ENCODE results near the gene LAMA4. TPM values are rescaled to one million over a fixed set of nuclear protein-coding genes. Genes with fewer than 3 reads are reported as not detected.
"Not testable (repeated sequence)": the region's sequence is repeated elsewhere in the genome, so short reads cannot be mapped to it uniquely, and the experiment has no call there.

The LAMA4 gene
- polyA plus RNA-seq, 1 donor, result 108 TPM

DNA sequence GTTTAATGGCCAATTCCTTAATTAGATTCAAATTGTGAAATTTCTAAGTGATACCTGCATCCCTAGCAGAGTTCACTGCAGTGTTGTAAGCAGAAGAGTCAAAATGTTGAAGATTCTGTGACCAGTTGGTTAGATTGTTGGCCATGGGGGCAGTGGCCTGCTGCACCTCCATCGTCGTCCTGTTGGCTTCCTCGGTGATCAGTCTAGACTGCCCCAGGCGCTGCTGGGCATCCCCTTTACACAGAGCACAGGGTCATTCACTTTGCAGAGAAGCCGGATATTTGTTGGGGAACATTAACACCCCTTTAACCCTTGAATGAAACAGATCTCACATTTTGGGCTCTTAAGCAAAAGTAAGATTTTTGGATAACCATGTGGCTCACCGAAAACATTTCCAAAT, 106.3 kb downstream of the LAMA4 start:
- DNase-seq, result no peak

DNA sequence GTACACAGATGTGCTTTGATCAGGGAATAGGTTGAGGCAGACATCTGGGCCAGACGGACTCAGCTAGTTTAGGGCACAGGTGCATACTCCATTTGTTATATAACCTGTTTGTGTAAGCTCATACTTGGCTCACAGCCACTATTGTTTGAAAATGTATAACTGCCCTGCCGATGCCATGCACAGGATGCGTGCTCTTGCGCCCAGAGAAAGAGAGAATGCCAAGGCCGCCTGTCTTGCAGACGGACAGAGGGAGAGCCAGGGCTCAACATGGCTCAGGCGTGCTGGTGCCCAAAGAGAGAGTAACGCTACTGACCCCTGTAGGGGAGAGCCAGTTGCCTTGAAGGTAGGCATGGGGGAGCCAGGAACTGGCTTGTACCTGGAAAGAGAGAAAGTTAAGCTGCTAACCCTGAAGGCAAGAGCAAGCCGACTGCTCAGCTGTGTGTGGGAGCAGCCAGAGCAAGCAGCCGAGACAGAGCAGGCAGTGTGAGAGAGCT, 109.2 kb downstream of the LAMA4 start:
- DNase-seq, result no peak

DNA sequence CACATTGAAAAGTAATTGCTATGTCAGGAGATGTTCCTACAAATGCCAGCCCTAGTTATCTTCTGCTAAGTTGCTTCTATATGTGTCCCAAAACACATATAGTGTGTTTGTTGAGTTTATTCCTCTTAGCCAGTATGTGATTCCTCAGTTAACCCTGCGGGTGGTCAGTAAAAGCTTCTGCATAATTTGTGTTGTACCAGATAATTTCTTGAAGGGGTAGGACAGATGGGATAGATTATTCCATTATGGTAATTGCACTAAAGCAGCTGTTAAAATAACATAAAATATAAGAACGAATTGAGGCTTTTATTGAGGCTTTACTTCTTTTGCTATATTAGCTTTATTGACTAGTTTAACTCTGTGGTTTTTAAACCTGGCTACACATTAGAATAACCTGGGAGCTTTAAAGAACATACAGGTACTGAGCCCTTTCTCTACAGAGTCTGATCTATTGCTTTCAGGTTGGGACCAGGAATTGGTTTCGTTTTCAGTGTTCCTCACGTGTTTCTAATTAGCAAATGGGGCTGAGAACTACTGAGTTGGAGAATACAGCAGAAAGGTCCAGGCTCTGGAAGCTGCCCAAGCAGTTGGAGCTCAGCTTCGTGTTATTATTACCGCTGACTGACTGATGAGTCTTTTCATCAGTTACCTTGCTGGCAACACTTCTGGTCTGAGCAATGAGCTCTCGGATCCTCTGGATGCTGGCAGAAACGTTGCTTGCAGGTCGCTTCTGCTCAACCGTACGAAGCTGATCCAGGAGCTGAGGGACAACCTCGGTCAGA, 110.0 kb downstream of the LAMA4 start:
- DNase-seq, result no peak

DNA sequence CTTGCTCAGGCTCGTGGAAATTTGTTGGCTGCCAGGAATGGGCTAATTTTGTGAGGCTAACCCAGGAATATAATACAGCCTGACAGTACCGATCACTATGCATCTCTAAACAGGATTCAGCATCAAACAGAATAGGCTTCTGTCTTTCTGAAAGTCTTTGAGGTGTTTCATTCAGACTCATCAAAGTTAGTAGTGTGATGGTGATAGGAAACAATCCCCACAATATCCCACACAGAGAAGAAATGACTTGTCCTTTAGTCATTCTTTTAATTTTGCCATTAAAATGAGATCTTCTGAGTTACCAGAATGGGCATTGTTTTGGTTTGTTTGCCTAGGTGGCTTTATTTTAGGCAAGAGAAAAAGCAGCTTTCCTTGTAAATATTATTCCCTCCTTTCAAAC, 112.7 kb downstream of the LAMA4 start:
- no peak for DNase-seq

DNA sequence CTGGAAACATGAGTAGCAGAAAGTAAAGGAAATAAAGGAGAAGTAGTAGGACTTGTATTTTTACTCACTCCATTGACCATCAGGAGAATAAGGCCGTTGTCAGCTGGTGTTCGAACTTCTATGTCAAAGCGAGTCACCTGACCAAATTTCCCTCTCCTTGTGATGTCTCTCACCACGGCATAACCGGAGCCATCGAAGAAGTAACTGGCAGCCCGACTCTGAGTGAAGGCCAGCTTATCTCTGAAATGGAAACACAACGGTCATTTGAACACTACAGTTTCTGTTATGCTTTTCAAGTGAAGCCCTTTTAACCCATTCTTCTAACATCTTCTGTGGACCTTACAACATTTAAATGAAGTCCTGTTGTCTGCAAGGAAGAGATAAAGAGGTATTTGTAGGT, 115.3 kb downstream of the LAMA4 start:
- no peak for DNase-seq

DNA sequence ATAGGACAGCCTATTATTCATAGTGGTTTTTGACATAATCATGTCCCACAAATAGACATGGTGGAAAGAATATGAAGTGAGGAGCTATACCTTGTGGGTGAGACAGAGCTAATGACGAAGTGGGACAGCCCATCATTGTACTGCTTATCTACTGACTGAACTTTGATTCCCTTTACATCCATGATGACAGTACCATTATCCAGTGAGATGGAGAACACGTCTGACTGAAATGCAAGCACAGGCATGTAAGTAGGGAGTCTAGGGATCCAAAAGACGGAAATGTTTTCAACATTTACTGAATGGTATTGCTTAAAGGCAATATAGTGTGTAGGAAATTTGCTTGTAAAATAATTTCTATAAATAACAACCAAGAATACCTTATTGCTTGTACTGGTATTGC, 123.5 kb downstream of the LAMA4 start:
- DNase-seq, result no peak

DNA sequence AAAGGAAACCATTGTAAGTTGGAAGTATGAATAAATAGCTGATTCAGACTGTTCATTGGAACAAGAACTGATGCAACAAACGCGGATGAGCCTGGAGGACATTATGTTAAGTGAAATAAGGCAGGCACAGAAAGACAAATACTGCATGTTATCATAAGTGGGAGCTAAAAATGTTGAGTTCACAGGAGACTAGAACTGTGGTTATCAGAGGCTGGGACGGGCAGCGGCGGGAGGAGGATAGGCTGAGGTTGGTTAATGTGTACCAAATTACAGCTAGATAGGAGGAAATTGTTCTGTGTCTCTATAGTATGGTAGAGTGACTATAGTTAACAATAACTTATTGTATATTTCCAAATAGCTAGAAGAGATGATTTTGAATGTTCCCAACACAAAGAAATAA, 126.2 kb downstream of the LAMA4 start:
- DNase-seq, result no peak

DNA sequence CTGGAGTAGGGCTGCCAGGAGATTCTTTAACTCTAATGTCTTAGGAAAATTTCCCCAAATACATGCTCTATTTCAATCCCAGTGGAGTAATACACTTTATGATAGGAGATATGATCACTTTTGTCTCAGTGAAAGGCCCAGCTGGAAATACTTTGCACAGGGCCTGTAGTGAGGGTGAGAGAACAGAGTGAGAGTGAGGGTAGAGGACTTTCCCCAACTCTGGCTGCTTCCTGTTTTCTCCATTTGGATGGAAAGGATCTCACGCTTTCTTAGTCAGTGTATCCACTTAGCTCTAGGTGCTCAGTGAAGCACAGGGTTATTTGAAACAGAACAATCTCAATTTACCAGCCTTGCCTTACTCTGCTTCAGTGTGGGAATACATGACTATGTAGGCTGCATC, 130.4 kb downstream of the LAMA4 start:
- no peak for DNase-seq

DNA sequence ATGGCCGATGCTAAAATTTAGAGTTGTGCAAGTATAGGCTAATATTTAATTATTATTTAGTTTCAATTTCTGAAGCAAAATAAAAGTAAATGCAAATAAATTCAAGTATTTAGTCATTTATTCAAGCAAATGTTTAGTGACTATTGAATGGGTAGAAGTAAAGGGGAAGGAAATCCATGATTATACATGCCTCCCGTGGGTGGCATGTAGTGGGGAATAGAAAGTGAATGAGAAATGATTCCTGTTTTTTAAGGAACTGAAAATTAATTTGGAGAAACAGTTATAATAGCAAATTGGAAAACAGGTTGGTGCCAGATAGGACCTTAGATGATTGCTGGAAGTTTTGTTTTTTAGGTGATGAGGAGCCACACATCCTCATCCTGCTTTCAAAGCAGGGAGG, 131.6 kb downstream of the LAMA4 start:
- DNase-seq, result no peak

DNA sequence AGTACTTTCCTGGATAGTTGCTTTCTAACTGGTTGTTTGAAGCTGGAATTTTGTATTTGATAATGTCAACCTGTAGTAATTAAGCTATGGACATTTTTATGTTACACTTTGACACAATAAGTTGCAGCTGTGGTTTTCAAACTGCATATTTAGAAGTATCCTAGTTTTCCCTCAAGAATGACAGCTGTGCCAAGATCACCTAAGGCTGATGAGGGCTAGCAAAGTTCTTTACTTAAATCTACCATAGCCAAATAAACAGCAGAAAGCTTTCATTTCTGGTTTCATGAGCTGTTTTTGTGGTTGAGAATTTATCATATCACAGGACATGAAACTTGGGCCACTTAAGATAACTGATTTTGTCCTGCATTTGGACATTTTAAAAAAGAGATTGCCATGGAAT, 136.3 kb downstream of the LAMA4 start:
- no peak for DNase-seq

DNA sequence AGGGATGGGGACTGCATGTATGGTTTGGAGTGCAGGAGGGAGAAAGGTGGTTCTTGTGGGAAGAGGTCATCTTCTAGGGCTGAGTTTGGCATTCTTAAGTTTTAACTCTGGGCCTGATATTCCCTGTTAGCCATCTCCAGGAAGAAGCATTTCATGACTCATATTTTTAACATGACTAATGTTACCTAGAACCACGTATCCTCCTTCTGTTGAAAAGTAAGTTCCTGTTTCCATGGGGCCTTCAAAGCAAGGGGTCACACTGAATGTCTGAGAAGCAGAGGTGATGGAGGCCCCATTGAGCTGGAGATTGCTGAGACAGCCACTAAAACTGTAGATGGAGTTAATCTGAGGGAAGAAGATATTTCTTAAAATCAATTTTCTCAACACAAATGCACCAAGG, 136.8 kb downstream of the LAMA4 start:
- no peak for DNase-seq

DNA sequence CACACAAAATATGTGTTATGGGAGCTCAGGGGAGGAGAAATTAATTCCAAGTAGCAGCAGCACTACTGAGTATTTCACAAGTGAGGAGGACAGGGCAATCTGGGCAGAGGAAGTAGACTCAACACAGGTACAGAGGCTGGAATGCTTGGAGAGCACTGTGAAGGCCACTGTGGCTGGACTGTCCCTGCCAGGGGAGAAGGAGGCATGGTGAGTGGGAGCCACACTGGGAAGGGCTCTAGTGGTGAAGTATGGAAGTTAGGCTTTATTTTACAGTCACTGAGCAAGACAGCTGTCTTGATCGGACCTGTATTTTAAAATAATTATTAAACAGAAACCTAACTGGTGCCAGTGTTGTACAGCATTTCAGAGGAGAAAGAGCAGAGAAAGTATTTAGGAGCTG, 138.1 kb downstream of the LAMA4 start:
- DNase-seq, result no peak

DNA sequence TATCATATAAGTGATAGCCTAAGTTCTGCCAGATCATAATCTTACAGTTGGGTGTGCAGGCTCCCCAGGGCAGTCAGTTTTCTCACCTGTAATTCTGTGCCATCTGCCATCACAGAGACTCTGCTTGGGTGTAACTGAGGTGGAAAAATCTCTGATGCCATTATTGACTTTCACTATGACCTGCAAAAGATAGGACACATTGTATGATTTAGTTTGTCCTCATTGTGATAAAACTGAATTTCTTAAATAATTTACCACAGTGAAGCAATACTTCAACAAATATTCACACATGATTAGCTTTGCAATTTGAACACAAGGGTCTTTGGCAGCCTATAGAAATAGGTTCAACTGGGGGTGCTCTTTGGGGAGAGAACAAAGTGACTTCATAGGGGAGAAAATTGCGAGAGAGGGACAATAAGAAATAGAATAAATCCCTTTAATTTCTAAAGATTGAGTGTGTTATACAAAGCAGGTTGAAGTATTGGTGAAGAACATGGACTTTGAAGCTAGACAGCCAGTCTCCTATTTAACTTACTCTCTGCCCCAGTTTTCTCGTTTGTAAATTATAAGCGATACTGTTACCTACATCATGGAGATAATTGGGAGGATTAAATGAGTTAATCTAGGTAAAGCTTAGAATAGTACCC, 139.7 kb downstream of the LAMA4 start:
- no peak for DNase-seq

DNA sequence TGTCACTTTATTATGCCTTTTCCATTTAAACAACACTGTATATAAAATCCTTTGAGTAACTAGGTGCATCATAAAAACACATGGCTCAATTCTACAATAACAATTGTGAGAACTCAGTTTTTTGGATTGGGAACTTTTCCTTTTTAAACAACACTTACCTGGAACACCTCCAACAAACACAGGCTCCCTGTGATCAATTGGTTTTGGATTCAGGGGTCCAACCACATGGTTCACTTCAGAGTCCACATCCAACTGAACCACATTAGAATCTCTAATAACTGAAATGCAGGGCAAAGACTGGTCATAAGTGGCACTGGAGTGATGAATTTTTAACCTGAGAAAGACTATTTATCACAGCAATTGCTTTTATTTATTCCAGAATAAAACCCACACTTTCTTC, 140.4 kb downstream of the LAMA4 start:
- no peak for DNase-seq

DNA sequence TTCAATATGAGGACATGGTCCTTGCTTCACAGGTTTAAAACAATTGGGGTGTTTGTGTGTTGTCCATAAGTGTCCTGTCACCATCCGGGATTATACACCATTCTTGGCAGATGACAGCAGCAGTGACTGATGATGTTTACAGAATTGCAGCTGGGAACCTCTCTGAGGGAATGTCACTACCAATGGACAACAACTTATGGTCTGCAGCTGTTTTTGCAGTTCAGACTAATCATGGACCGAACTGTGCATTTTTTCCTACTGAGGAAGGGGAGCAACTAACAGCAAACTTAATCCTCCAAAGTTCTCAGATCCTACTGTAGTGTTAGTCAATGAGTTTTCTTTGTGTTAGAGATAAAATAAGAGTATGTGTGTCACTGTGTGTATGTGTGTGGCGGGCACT, 140.9 kb downstream of the LAMA4 start:
- DNase-seq, result no peak

DNA sequence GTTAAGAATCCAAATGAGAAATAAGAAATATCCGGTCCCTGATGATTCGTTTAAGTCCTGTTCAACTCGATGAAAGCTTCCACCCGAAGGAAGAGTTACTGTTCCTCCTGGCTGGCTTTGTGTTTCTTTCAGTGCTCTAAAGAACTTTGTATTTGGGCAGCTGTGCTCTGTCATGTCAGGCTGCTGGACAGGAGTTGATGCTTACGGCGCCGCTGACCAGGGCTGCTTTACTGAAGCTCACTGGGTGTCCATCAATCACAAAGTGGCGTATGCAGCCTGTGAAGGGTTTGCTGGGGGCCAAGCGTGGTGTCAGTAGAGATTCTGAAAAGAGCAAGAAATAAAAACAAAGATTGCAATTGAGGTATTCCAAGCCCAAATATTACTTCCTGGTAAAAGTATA, 145.1 kb downstream of the LAMA4 start:
- DNase-seq, result peak; percentile 38

DNA sequence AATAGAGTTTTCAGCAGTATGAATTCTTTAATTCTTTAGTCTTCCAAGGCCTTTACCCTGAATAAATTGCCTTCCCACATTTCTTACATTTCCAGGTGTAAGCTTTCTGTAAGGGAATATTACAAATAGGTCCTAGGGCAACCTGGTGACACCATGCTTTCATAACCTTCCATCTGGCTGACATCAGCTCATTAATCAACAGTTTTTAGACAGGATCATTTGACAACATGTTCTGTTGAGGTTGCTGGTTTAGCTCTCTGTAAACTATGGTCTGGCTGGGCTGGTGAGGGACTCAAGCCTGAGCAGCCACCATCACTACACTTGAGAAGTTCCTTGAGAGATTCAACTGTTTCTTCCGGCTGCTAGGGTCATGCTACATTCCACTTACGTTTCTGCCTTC, 147.8 kb downstream of the LAMA4 start:
- no peak for DNase-seq

DNA sequence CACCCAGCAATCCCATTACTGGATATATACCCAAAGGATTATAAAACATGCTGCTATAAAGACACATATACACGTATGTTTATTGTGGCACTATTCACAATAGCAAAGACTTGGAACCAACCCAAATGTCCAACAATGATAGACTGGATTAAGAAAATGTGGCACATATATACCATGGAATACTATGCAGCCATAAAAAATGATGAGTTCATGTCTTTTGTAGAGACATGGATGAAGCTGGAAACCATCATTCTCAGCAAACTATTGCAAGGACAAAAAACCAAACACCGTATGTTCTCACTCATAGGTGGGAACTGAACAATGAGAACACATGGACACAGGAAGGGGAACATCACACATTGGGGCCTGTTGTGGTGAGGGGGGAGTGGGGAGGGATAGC, 148.3 kb downstream of the LAMA4 start:
- not testable (repeated sequence) for DNase-seq

DNA sequence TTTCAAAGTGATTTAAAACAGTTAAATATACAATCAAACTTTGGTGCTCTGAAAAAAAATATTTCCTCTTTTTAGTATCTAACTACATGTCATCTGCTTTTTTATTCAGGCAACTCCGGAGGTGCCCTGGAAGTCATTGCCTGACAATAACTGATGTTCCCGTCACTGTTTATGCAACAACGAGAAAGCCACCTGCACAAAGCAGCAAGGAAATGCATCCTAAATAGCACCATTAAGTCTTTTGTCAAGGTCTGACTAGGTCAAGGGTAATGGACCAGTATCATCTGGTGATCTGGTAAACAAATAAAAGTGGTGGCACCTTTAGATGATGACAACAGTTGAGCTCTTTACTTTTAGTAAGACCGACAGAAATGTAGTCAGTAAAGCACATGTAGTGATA, 153.8 kb downstream of the LAMA4 start:
- no peak for DNase-seq

DNA sequence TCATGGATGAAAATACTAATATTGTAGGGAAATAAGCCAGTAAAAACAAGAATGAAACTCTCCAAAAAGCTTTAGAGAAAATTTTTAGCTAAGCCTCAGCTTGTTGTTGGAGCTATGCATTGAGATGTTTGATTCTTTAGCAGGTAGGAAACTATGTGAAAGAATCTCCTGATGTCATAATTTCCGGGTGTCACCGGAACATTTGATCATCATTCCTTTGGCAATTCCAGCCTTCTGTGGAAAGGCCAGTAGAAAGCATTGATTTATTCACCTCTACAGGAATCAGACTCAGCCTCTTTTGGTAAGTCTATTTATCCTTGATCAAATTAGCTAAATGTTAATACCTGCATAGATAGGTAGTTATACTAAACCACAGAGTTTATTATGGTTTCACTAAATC, 157.5 kb downstream of the LAMA4 start:
- no peak for DNase-seq

DNA sequence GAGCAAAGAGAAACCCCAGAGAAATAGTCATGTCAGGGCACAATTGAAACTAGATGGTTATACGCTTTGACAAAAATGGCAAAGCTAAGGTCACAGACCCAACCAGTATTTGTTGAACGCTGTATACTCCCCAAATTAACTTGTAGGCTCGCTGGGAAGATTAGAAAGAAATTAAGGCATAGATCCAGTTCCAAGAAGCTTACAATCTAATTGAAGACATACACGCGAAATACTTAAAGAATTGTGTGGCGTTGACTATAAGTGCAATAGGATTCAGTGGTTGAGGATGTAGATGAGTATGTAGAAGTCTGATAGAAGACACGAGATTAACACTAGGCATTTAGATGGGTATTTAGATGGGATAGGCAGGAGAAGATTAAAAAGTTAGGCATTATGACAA, 166.5 kb downstream of the LAMA4 start:
- no peak for DNase-seq

DNA sequence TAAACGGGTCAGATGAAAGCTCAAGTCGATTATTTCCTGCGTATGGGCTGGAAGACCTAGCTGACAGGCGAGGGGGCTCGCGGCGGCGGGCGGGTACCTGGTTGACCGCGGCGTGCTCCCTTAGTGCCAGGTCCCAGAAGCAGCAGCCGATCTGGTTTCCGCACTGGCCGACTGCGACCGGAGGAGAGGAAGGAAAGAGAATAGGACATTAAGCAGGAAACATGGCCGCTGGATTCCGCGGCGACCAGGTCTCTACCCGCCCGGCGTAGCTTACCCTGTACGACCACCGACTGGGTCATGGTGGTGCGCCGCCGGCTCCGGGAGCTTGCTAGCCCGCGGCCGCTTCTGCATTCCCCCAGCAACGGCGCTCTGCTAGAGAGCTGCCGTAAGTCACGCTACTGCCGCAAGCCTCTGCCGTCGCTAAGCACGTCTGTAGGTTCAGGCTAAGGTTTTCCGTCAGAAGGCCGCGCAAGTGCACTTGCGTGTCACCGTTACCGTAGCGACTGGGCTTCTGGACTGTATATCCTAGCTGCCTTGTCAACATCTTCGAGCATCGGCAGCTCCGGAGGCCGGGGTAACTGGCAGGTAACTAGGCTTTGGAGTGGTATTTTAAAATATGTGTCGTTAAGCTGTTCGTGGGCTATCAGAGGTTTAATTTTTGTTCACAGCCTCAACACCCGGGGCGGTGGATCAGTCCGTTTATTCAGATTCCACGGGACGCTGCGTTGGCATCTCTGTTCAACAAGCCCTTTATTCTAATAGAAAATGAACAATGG, 167.0 kb downstream of the LAMA4 start, which contains the start of the genes FAM229B and TUBE1:
Gene FAM229B, plus strand, starts transcription at position 456 of the 776 bp plus-strand sequence. CDS start 11,693 bp downstream, outside the sequence.
Gene TUBE1, minus strand, starts transcription at position 347 of the 776 bp plus-strand sequence. Its CDS starts 48 bp downstream, at position 299.
- DNase-seq, result peak; percentile 94

DNA sequence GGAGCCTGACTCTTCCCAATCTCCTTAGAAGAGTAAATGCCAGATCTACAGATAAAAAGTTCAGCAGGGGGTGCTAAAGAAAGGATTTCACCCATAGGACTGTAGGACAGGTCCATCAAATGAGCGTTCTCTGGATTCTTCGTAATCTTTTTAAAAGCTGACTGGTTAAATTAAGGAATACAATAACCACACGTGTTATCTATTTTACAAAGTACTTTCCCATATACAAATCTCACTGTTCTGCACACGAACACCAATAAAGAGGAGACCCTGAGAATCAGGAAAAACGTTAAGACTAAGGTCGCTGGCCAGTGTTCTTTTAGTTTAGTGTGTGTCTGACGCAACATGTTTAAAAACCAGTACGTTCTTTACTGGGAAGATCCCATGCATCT, 167.6 kb downstream of the LAMA4 start:
- DNase-seq, result peak; percentile 50
